ENCODE data around the gene CHMP4B.
A peak's percentile ranks its signal among the peaks of the same experiment; 100 is the strongest.

The CHMP4B gene

GRCh38 chr20:33830371-33830770 lies 19.2 kb downstream of the CHMP4B start:
- DNase-seq (ENCODE audit: low spot score) = no peak
- TF ChIP-seq CTCF (IDR thresholded peaks at IDR 0.05; ENCODE audit: borderline replicate concordance, control extremely low read depth, extremely low read depth, insufficient read depth, missing control alignments) = no peak

GRCh38 chr20:33832103-33832804 lies 21.1 kb downstream of the CHMP4B start:
- TF ChIP-seq CTCF (IDR thresholded peaks at IDR 0.05; ENCODE audit: borderline replicate concordance, control extremely low read depth, extremely low read depth, insufficient read depth, missing control alignments) = no peak
- DNase-seq (ENCODE audit: low spot score) = no peak
- in situ Hi-C loops (cut with MboI; ENCODE audit: low sequenced_read_pairs, unreplicated experiment) = no loop called here

More at GRCh38 chr20:33830371-33830770, 19.2 kb downstream of the CHMP4B start:
- in situ Hi-C loops (cut with MboI; ENCODE audit: low sequenced_read_pairs, unreplicated experiment) = no loop called here

GRCh38 chr20:33833333-33833732 lies 22.2 kb downstream of the CHMP4B start:
- no peak for DNase-seq (ENCODE audit: low spot score)
- in situ Hi-C loops (cut with MboI; ENCODE audit: low sequenced_read_pairs, unreplicated experiment) = no loop called here
- TF ChIP-seq CTCF (IDR thresholded peaks at IDR 0.05; ENCODE audit: borderline replicate concordance, control extremely low read depth, extremely low read depth, insufficient read depth, missing control alignments) = no peak

GRCh38 chr20:33835615-33836172 lies 24.5 kb downstream of the CHMP4B start:
- in situ Hi-C loops (cut with MboI; ENCODE audit: low sequenced_read_pairs, unreplicated experiment) = no loop called here
- TF ChIP-seq CTCF (IDR thresholded peaks at IDR 0.05; ENCODE audit: borderline replicate concordance, control extremely low read depth, extremely low read depth, insufficient read depth, missing control alignments) = no peak
- no peak for DNase-seq (ENCODE audit: low spot score)

- in situ Hi-C loops (cut with MboI; ENCODE audit: low sequenced_read_pairs, unreplicated experiment) = no loop called here
- DNase-seq (ENCODE audit: low spot score) = no peak
- no peak for TF ChIP-seq CTCF (IDR thresholded peaks at IDR 0.05; ENCODE audit: borderline replicate concordance, control extremely low read depth, extremely low read depth, insufficient read depth, missing control alignments)
Measured at GRCh38 chr20:33836277-33836676, 25.1 kb downstream of the CHMP4B start.

GRCh38 chr20:33837096-33837830 lies 26.1 kb downstream of the CHMP4B start:
- in situ Hi-C loops (cut with MboI; ENCODE audit: low sequenced_read_pairs, unreplicated experiment) = no loop called here
- no peak for TF ChIP-seq CTCF (IDR thresholded peaks at IDR 0.05; ENCODE audit: borderline replicate concordance, control extremely low read depth, extremely low read depth, insufficient read depth, missing control alignments)
- DNase-seq (ENCODE audit: low spot score) = peak; percentile 32
